SK-N-SH treated with all-trans-retinoic acid at 6 μM for 48 hours (cell line): Measurements from ENCODE around the gene CACNA1C.

Source experiments
- ARNTL ChIP-seq: fragments of 450-650 bp; formaldehyde crosslinking; IDR thresholded peaks from 2 replicates; pipeline ENCODE4 v1.5.0; 2020; ENCODE audit warnings: low read depth, mild to moderate bottlenecking, moderate library complexity, borderline replicate concordance
- GLIS3 ChIP-seq: fragments of 250-450 bp; sonication (Bioruptor Pico); IDR thresholded peaks from 2 replicates; pipeline ENCODE4 v1.5.0; 2020; ENCODE audit warnings: mild to moderate bottlenecking, moderate library complexity
- ISL1 ChIP-seq: fragments of 250-450 bp; sonication (Bioruptor Pico); IDR thresholded peaks from 2 replicates; pipeline ENCODE4 v2.1.2; 2022; ENCODE audit warnings: mild to moderate bottlenecking, moderate library complexity
- OSR1 ChIP-seq: fragments of 250-450 bp; sonication (Bioruptor Pico); IDR thresholded peaks from 2 replicates; pipeline ENCODE4 v1.8.0; 2022; ENCODE audit warnings: moderate library complexity, mild to moderate bottlenecking, inconsistent platforms
- PPARA ChIP-seq: fragments of 250-450 bp; sonication (Bioruptor Pico); IDR thresholded peaks from 2 replicates; pipeline ENCODE4 v1.5.0; 2020; ENCODE audit warnings: mild to moderate bottlenecking, borderline replicate concordance
- RARB ChIP-seq: fragments of 250-450 bp; sonication (Bioruptor Pico); IDR thresholded peaks from 2 replicates; pipeline ENCODE4 v1.8.0; 2021; ENCODE audit warnings: mild to moderate bottlenecking, moderate library complexity
- TCF4 ChIP-seq: fragments of 250-450 bp; sonication (Bioruptor Pico); IDR thresholded peaks from 2 replicates; pipeline ENCODE4 v1.8.0; 2021; ENCODE audit warnings: mild to moderate bottlenecking, moderate library complexity, borderline replicate concordance
- ZC3H10 ChIP-seq: fragments of 250-450 bp; sonication (Bioruptor Pico); IDR thresholded peaks from 2 replicates; pipeline ENCODE4 v1.5.1; 2021; ENCODE audit warnings: mild to moderate bottlenecking, moderate library complexity
- ZFP3 ChIP-seq: fragments of 250-450 bp; sonication (Bioruptor Pico); IDR thresholded peaks from 2 replicates; pipeline ENCODE4 v1.5.0; 2020; ENCODE audit warnings: mild to moderate bottlenecking, moderate library complexity
- ZNF70 ChIP-seq: fragments of 450-650 bp; formaldehyde crosslinking; IDR thresholded peaks from 2 replicates; pipeline ENCODE4 v1.5.0; 2020; ENCODE audit warnings: mild to moderate bottlenecking, moderate library complexity
- TF ChIP-seq, protein P1 (sequence below): fragments of 250-450 bp; sonication (Bioruptor Pico); IDR thresholded peaks from 2 replicates; pipeline ENCODE4 v1.5.1; 2021; ENCODE audit warnings: mild to moderate bottlenecking, moderate library complexity
- TF ChIP-seq, protein P2 (sequence below): fragments of 250-450 bp; sonication (Bioruptor Pico); IDR thresholded peaks from 2 replicates; pipeline ENCODE4 v1.5.0; 2020; ENCODE audit warnings: mild to moderate bottlenecking, moderate library complexity
- TF ChIP-seq, protein P3 (sequence below): fragments of 250-450 bp; sonication (Bioruptor Pico); IDR thresholded peaks from 2 replicates; pipeline ENCODE4 v1.5.1; 2020; ENCODE audit warnings: low read depth, mild to moderate bottlenecking, moderate library complexity
- TF ChIP-seq, protein P4 (sequence below): fragments of 250-450 bp; sonication (Bioruptor Pico); IDR thresholded peaks from 2 replicates; pipeline ENCODE4 v1.8.0; 2020; ENCODE audit warnings: mild to moderate bottlenecking, moderate library complexity, borderline replicate concordance

DNA sequence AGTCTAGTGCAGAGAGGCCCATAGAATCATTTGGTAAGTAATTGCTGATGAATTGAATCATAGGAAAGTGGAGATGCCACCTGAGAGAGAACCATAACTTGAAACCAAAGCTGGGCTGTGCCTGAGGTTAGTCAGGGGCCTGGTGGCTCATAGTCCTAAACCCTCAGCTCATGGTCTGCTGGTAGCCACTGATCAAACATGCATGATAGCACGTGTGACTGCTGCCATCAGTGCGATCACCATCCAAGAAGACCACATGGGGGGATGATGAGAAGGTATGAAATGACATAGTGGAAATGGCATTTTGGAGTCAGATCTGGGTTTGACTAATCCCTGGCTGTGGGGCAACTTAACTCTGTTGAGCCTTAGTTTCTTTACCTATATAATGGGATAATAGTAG lies 190.5 kb downstream of the CACNA1C start:
- TF ChIP-seq, protein P1, sequence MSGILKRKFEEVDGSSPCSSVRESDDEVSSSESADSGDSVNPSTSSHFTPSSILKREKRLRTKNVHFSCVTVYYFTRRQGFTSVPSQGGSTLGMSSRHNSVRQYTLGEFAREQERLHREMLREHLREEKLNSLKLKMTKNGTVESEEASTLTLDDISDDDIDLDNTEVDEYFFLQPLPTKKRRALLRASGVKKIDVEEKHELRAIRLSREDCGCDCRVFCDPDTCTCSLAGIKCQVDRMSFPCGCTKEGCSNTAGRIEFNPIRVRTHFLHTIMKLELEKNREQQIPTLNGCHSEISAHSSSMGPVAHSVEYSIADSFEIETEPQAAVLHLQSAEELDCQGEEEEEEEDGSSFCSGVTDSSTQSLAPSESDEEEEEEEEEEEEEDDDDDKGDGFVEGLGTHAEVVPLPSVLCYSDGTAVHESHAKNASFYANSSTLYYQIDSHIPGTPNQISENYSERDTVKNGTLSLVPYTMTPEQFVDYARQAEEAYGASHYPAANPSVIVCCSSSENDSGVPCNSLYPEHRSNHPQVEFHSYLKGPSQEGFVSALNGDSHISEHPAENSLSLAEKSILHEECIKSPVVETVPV (CRISPR knock-in tag): no peak
- TF ChIP-seq, protein P2, sequence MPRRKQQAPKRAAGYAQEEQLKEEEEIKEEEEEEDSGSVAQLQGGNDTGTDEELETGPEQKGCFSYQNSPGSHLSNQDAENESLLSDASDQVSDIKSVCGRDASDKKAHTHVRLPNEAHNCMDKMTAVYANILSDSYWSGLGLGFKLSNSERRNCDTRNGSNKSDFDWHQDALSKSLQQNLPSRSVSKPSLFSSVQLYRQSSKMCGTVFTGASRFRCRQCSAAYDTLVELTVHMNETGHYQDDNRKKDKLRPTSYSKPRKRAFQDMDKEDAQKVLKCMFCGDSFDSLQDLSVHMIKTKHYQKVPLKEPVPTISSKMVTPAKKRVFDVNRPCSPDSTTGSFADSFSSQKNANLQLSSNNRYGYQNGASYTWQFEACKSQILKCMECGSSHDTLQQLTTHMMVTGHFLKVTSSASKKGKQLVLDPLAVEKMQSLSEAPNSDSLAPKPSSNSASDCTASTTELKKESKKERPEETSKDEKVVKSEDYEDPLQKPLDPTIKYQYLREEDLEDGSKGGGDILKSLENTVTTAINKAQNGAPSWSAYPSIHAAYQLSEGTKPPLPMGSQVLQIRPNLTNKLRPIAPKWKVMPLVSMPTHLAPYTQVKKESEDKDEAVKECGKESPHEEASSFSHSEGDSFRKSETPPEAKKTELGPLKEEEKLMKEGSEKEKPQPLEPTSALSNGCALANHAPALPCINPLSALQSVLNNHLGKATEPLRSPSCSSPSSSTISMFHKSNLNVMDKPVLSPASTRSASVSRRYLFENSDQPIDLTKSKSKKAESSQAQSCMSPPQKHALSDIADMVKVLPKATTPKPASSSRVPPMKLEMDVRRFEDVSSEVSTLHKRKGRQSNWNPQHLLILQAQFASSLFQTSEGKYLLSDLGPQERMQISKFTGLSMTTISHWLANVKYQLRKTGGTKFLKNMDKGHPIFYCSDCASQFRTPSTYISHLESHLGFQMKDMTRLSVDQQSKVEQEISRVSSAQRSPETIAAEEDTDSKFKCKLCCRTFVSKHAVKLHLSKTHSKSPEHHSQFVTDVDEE (CRISPR knock-in tag): no peak
- TF ChIP-seq ZC3H10 (CRISPR knock-in tag) (no peak), TCF4 (CRISPR knock-in tag) (no peak), ZNF70 (CRISPR knock-in tag) (no peak), ISL1 (CRISPR knock-in tag) (no peak), ZFP3 (no peak), GLIS3 (no peak), RARB (no peak), ARNTL (CRISPR knock-in tag) (no peak), OSR1 (CRISPR knock-in tag) (no peak), PPARA (CRISPR knock-in tag) (no peak)
- TF ChIP-seq, protein P3, sequence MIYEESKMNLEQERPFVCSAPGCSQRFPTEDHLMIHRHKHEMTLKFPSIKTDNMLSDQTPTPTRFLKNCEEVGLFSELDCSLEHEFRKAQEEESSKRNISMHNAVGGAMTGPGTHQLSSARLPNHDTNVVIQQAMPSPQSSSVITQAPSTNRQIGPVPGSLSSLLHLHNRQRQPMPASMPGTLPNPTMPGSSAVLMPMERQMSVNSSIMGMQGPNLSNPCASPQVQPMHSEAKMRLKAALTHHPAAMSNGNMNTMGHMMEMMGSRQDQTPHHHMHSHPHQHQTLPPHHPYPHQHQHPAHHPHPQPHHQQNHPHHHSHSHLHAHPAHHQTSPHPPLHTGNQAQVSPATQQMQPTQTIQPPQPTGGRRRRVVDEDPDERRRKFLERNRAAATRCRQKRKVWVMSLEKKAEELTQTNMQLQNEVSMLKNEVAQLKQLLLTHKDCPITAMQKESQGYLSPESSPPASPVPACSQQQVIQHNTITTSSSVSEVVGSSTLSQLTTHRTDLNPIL (CRISPR knock-in tag): no peak
- TF ChIP-seq, protein P4, sequence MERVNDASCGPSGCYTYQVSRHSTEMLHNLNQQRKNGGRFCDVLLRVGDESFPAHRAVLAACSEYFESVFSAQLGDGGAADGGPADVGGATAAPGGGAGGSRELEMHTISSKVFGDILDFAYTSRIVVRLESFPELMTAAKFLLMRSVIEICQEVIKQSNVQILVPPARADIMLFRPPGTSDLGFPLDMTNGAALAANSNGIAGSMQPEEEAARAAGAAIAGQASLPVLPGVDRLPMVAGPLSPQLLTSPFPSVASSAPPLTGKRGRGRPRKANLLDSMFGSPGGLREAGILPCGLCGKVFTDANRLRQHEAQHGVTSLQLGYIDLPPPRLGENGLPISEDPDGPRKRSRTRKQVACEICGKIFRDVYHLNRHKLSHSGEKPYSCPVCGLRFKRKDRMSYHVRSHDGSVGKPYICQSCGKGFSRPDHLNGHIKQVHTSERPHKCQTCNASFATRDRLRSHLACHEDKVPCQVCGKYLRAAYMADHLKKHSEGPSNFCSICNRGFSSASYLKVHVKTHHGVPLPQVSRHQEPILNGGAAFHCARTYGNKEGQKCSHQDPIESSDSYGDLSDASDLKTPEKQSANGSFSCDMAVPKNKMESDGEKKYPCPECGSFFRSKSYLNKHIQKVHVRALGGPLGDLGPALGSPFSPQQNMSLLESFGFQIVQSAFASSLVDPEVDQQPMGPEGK: no peak
